ENCODE results near the gene CFAP210. TPM values are rescaled to one million over a fixed set of nuclear protein-coding genes. Genes with fewer than 3 reads are reported as not detected.

The CFAP210 gene
- total RNA-seq, 1 experiment from 2014 or later: 0.20 TPM

DNA sequence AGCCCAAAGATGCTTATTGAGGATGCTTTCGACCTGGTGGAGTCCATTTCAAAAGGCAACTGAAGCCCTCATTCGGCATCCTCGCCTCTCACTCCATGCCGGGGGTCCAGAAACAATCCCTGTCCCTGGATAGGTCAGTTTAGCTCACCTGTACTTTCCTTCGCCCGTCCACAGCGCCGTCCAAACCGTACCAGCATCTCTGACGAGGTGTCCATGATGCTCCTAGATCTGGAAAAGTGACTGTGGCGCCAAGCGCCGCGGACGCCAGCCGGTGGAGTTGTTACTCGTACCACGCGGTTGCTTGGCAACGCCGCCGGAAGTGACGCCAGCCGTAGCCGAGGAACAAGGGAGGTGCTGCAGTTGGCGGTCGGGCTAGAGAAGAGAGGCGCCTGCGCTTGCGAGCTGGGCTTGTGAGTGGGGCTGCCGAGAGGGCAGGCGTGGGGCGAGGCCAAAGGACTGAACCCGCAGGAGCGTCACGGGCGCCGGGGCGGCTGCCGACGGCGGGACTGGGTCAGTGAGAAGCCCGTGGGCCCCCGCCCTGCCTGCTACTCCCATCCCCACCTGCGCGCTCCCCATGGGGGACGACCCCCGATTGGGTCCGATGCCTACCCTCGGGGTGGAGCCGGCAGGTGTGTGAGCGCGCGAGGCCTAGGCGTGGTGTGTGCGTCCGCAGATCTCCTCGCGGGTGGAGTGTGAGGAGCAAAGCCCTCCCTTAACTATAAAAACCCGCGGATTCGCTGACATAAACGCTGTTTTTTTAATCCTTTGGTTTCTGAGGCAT, at the start of gene CFAP210, which contains the start of gene PHOSPHO2 (continued):
- TF ChIP-seq STAT6 (CRISPR knock-in tag; conservative IDR thresholded peaks at IDR 0.05; ENCODE audit: low read depth) (no peak), JUN (CRISPR knock-in tag; IDR thresholded peaks at IDR 0.05) (0 out of 2 replicates have a peak, but pooled peaks have one; percentile 69), ZNF121 (CRISPR knock-in tag; IDR thresholded peaks at IDR 0.05) (no peak), NR1H2 (CRISPR knock-in tag; IDR thresholded peaks at IDR 0.05) (no peak), ETV6 (CRISPR knock-in tag; IDR thresholded peaks at IDR 0.05) (peak; percentile 88), CBFB (CRISPR knock-in tag; IDR thresholded peaks at IDR 0.05; ENCODE audit: low read depth) (no peak), NFYB (CRISPR knock-in tag; conservative IDR thresholded peaks at IDR 0.05; ENCODE audit: low read depth) (no peak), ZNF423 (CRISPR knock-in tag; IDR thresholded peaks at IDR 0.05) (peak; percentile 71), ZNF671 (CRISPR knock-in tag; IDR thresholded peaks at IDR 0.05) (no peak), ELF4 (CRISPR knock-in tag; IDR thresholded peaks at IDR 0.05; ENCODE audit: low read depth) (no peak), SMAD3 (CRISPR knock-in tag; IDR thresholded peaks at IDR 0.05; ENCODE audit: borderline replicate concordance) (no peak), AR (CRISPR knock-in tag; IDR thresholded peaks at IDR 0.05) (no peak), ATF2 (CRISPR knock-in tag; IDR thresholded peaks at IDR 0.05; ENCODE audit: borderline replicate concordance, low read depth) (no peak), ZNF416 (CRISPR knock-in tag; IDR thresholded peaks at IDR 0.05) (0 out of 2 replicates have a peak, but pooled peaks have one; percentile 27), TEAD4 (CRISPR knock-in tag; IDR thresholded peaks at IDR 0.05) (no peak), ATF3 (CRISPR knock-in tag; conservative IDR thresholded peaks at IDR 0.05) (no peak), MYBL2 (CRISPR knock-in tag; IDR thresholded peaks at IDR 0.05) (no peak), TEAD1 (CRISPR knock-in tag; IDR thresholded peaks at IDR 0.05) (peak; percentile 82), CREM (CRISPR knock-in tag; IDR thresholded peaks at IDR 0.05) (peak; percentile 92), FOXK1 (CRISPR knock-in tag; IDR thresholded peaks at IDR 0.05) (peak; percentile 89), NR2C2 (CRISPR knock-in tag; IDR thresholded peaks at IDR 0.05) (no peak), ZNF219 (CRISPR knock-in tag; IDR thresholded peaks at IDR 0.05; ENCODE audit: borderline replicate concordance) (peak; percentile 86; the same call in 1 of the 2 replicates)
- TF ChIP-seq, protein P1, sequence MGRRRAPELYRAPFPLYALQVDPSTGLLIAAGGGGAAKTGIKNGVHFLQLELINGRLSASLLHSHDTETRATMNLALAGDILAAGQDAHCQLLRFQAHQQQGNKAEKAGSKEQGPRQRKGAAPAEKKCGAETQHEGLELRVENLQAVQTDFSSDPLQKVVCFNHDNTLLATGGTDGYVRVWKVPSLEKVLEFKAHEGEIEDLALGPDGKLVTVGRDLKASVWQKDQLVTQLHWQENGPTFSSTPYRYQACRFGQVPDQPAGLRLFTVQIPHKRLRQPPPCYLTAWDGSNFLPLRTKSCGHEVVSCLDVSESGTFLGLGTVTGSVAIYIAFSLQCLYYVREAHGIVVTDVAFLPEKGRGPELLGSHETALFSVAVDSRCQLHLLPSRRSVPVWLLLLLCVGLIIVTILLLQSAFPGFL (CRISPR knock-in tag; IDR thresholded peaks at IDR 0.05; ENCODE audit: borderline replicate concordance): no peak
- TF ChIP-seq, protein P2, sequence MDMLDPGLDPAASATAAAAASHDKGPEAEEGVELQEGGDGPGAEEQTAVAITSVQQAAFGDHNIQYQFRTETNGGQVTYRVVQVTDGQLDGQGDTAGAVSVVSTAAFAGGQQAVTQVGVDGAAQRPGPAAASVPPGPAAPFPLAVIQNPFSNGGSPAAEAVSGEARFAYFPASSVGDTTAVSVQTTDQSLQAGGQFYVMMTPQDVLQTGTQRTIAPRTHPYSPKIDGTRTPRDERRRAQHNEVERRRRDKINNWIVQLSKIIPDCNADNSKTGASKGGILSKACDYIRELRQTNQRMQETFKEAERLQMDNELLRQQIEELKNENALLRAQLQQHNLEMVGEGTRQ (CRISPR knock-in tag; IDR thresholded peaks at IDR 0.05): no peak
- TF ChIP-seq, protein P3, sequence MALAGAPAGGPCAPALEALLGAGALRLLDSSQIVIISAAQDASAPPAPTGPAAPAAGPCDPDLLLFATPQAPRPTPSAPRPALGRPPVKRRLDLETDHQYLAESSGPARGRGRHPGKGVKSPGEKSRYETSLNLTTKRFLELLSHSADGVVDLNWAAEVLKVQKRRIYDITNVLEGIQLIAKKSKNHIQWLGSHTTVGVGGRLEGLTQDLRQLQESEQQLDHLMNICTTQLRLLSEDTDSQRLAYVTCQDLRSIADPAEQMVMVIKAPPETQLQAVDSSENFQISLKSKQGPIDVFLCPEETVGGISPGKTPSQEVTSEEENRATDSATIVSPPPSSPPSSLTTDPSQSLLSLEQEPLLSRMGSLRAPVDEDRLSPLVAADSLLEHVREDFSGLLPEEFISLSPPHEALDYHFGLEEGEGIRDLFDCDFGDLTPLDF (CRISPR knock-in tag; IDR thresholded peaks at IDR 0.05): peak; percentile 38; the same call in 1 of the 2 replicates
- TF ChIP-seq, protein P4, sequence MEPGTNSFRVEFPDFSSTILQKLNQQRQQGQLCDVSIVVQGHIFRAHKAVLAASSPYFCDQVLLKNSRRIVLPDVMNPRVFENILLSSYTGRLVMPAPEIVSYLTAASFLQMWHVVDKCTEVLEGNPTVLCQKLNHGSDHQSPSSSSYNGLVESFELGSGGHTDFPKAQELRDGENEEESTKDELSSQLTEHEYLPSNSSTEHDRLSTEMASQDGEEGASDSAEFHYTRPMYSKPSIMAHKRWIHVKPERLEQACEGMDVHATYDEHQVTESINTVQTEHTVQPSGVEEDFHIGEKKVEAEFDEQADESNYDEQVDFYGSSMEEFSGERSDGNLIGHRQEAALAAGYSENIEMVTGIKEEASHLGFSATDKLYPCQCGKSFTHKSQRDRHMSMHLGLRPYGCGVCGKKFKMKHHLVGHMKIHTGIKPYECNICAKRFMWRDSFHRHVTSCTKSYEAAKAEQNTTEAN (CRISPR knock-in tag; IDR thresholded peaks at IDR 0.05): peak; percentile 56; the same call in 1 of the 2 replicates
